GM18507 (cell line): Measurements from ENCODE around the gene TBC1D10A.
A peak's percentile ranks its signal among the peaks of the same experiment; 100 is the strongest.

Source experiments
- DNase-seq: peaks from one replicate; pipeline ENCODE4 v3.0.0; 2011; ENCODE audit warnings: low read depth; ENCODE audit not compliant: insufficient read length; ENCODE audit errors: extremely low spot score
- FAIRE-seq: peaks from 2 replicates; lab custom pipeline; 2011; peaks lifted over from hg19 to GRCh38; lab: Jason Lieb, UNC

Gene TBC1D10A

GRCh38 chr22:30252411-30253204 lies 74.1 kb downstream of the TBC1D10A start:
- DNase-seq (no peak), FAIRE-seq (no peak)

GRCh38 chr22:30251711-30252110 lies 75.0 kb downstream of the TBC1D10A start:
- DNase-seq (no peak), FAIRE-seq (no peak)

- no peak for FAIRE-seq
Observed at GRCh38 chr22:30250661-30251267, 76.0 kb downstream of the TBC1D10A start.

GRCh38 chr22:30250039-30250565 lies 76.6 kb downstream of the TBC1D10A start:
- DNase-seq: no peak
- FAIRE-seq: no peak

More at GRCh38 chr22:30250661-30251267, 76.0 kb downstream of the TBC1D10A start:
- DNase-seq: no peak

- DNase-seq (no peak), FAIRE-seq (no peak)
Observed at GRCh38 chr22:30249049-30250038, 77.4 kb downstream of the TBC1D10A start.

DNA sequence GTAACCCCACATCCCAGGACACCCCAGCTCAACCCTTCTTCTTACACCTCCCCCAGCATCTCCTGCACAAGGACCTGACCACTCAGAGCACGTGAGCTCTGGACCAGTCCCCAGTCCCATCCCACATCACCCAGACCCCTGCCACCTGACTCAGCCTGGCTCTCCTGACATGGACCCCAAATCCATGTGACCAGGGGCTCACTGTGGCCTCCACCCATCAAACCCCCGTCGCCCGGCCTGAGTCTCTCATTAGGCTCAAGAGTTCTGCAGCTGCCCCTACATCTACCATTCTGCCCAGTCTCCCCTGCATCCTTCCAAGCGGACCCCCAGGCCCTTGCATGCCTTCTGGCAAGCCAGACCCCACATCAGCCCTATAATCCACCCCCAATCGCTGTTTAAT lies 78.3 kb downstream of the TBC1D10A start:
- no peak for DNase-seq
- FAIRE-seq: no peak

DNA sequence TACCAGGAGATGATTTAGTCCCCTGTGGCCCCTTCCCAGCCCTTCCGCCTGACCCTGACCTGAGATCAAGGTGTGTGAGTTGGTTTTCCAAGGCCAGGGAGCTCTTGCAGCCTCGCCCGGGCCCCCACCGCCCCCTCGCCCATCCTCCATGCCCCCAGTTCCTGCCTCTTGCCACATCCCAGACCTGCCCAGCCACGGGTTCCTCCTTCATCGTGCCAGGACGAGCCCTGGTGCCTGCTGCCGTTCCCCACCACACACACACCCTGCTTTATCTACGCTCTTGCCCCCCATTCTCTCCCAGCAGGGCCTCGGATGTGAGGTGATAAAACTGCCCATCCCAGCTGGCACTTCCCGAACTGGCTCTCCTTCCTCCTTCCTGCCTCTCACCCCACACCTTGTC lies 78.8 kb downstream of the TBC1D10A start:
- DNase-seq: no peak
- FAIRE-seq: no peak

DNA sequence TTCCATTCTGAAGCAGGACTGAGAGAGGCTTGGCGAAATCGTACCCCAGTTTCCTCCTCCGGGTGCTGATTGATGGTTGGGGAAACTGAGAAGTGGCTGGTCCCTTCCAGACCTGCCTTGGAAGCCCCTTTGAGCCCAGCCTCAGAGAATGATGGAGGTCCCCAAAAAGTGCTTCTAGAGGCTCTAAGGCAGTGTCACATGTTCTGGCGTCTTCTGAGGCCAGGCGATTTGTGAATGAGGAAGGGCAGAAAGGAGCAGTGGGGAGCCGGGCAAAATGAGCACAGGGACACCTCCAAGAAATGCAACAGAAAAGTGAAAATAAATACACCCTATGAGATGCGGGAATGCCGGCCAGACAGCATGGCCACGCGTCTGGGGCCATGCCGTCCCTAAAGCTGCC lies 79.2 kb downstream of the TBC1D10A start:
- FAIRE-seq (no peak), DNase-seq (no peak)

DNA sequence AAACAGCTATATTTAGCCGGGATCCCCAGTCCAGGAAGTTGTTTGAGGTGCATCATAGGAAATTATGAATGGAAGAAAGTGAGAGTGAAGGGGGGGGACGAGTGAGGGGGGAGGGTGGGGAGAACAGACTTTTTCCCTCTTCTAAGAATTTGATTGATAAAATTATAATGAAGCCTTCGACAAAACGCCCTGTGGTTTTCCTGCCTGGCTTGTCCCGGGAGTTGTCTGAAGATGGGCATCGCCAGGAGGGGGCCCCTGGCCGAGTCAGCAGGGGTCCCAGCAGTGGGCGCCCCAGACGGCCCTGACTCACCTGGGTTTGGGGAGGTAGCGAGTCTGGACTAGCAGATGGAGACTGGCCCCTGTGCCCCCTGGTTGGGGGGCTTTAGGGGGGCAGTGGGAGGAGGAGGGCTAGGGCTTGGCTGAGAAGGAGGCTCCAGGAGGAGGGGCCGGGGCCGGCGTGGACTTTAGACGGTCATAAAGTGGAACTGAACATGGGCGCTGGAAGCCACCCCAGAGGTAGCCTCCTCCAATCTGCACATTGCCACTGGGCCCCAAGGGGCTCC lies 79.8 kb downstream of the TBC1D10A start:
- DNase-seq: no peak
- FAIRE-seq: no peak

DNA sequence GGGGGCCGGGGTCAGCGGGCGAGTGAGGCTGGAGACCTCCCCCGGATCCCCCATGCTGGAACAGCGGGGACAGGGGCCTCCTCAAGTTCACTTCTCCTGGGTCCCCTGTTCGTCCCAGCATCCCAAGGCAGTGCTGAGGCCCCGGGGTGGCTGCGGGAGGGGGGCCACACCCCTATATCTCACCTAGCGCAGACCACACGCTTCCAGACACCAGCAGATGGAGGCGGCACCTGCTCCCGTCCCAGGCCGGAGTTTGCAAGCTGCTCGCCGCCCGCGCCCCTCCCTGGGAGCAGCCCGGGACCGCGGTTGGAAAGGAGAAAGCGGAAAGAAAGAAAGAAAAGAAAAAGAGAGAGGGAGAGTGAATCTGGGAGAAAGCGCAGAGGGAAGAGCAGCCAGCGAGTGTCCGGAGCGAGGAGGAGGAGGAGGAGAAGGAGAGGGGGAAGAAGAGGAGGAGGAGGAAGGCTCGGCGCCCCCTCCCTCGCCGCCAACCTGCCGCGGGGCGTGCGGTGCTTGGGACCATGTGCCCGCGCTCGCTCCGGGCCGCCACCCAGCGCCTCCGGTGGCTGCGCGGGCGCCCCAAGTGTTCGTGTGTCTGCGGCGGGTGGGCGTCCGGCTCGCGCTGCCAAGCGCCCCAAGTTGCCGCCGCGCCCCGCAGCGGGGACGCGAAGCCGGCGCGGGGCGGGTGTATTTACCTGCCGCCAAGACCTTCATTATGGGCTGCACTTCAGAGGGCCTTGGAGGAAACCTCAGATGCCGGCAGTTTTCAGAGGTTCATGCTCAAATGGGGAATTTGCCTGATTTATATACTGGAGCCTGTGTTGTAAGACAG lies 80.5 kb downstream of the TBC1D10A start, which contains the start of gene LIF:
TSS of gene LIF (minus strand) at position 775 of the 829 bp plus-strand sequence. CDS start at position 711, 64 bp downstream.
- DNase-seq (no peak), FAIRE-seq (peak; percentile 29)

- no peak for DNase-seq
- FAIRE-seq: peak; percentile 12
Observed at GRCh38 chr22:30245181-30245984, 81.4 kb downstream of the TBC1D10A start.

- DNase-seq (no peak), FAIRE-seq (no peak)
Observed at GRCh38 chr22:30244641-30245040, 82.1 kb downstream of the TBC1D10A start.

DNA sequence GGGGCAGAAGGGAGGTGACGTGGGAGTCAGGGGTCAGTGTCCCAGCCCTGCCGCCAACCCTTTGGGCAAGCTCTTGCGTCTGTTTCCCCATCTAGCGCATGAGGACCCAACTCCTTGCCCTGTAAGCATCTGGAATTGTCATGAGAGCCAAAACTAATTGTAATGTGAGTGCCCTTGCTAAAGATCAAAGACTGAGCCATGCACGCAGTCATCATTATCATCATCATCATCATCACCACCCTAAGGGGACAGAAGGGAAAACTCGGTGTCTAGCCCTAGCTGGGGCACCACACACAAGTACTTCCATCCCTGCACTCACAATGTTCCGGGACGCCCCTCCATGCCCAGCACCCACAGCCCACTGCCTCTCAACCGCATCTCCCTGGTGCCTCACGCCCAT lies 82.7 kb downstream of the TBC1D10A start:
- FAIRE-seq (no peak), DNase-seq (no peak)

- no peak for DNase-seq
- FAIRE-seq: no peak
Observed at GRCh38 chr22:30243661-30244060, 83.1 kb downstream of the TBC1D10A start.
